Vagina (tissue), 2 donors: ENCODE measurements around the gene MAP1LC3C.

Source experiments
- POLR2A ChIP-seq, 2 donors: fragments of 450-650 bp; IDR thresholded peaks; one replicate each; pipeline ENCODE4 v1.6.1; 2017; ENCODE audit warnings: antibody characterized with exemption in 2 of 2, mild to moderate bottlenecking in 2 of 2, moderate library complexity in 2 of 2
- POLR2AphosphoS5 ChIP-seq, 2 donors: sonication (generic); formaldehyde crosslinking; IDR thresholded peaks; one replicate each; pipeline ENCODE4 v1.9.0; 2017; ENCODE audit warnings: antibody characterized with exemption in 2 of 2, mild to moderate bottlenecking in 2 of 2, low read depth in 1 of 2; ENCODE audit not compliant: insufficient read depth in 1 of 2
- TF ChIP-seq, protein P1 (sequence below), 3 experiments: fragments of 450-650 bp in 2 of 3; fragments of 200-600 bp in 1 of 3; sonication (generic) in 1 of 3; IDR thresholded peaks; one replicate each; pipeline ENCODE4 v1.5.1; 2017 to 2019; ENCODE audit warnings: antibody characterized with exemption in 3 of 3, mild to moderate bottlenecking in 2 of 3, moderate library complexity in 2 of 3

- TF ChIP-seq POLR2AphosphoS5 (IDR thresholded peaks at IDR 0.05; ENCODE audit: insufficient read depth in 1 of 2, low read depth in 1 of 2), result no peak
- TF ChIP-seq, protein P1, sequence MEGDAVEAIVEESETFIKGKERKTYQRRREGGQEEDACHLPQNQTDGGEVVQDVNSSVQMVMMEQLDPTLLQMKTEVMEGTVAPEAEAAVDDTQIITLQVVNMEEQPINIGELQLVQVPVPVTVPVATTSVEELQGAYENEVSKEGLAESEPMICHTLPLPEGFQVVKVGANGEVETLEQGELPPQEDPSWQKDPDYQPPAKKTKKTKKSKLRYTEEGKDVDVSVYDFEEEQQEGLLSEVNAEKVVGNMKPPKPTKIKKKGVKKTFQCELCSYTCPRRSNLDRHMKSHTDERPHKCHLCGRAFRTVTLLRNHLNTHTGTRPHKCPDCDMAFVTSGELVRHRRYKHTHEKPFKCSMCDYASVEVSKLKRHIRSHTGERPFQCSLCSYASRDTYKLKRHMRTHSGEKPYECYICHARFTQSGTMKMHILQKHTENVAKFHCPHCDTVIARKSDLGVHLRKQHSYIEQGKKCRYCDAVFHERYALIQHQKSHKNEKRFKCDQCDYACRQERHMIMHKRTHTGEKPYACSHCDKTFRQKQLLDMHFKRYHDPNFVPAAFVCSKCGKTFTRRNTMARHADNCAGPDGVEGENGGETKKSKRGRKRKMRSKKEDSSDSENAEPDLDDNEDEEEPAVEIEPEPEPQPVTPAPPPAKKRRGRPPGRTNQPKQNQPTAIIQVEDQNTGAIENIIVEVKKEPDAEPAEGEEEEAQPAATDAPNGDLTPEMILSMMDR (IDR thresholded peaks at IDR 0.05), result no peak
- no peak for TF ChIP-seq POLR2A (IDR thresholded peaks at IDR 0.05)
These were observed 7.1 kb upstream of the MAP1LC3C start for GRCh38 chr1:242005866-242006535.
